IMR-90 (cell line): ENCODE measurements around the gene ATRX.

ENCODE experiments used
- BHLHE40 ChIP-seq: fragments of 150-350 bp; IDR thresholded peaks from 2 replicates; pipeline ENCODE4 v1.6.1; 2016; ENCODE audit warnings: mild to moderate bottlenecking, low read depth, low read length
- CEBPB ChIP-seq: IDR thresholded peaks from 2 replicates; pipeline ENCODE4 v1.6.1; 2012; ENCODE audit warnings: low read depth, low read length, improper control_type of control experiment
- MAFK ChIP-seq: IDR thresholded peaks from 2 replicates; pipeline ENCODE4 v1.6.1; 2012; ENCODE audit warnings: low read depth, low read length, improper control_type of control experiment
- MAZ ChIP-seq: IDR thresholded peaks from 2 replicates; pipeline ENCODE4 v1.6.1; 2012; ENCODE audit warnings: low read depth, mild to moderate bottlenecking, low read length, improper control_type of control experiment, moderate library complexity, borderline replicate concordance
- MXI1 ChIP-seq: IDR thresholded peaks from 2 replicates; pipeline ENCODE4 v1.6.1; 2012; ENCODE audit warnings: low read depth, mild to moderate bottlenecking, low read length, moderate library complexity, borderline replicate concordance
- NFE2L2 ChIP-seq: fragments of 150-350 bp; IDR thresholded peaks from 2 replicates; pipeline ENCODE4 v1.6.1; 2016; ENCODE audit warnings: low read depth, mild to moderate bottlenecking, low read length
- POLR2A ChIP-seq: IDR thresholded peaks from 2 replicates; pipeline ENCODE4 v1.6.1; 2012; ENCODE audit warnings: mild to moderate bottlenecking, low read depth, low read length
- RAD21 ChIP-seq: IDR thresholded peaks from 2 replicates; pipeline ENCODE4 v1.6.1; 2012; ENCODE audit warnings: low read length, improper control_type of control experiment
- RCOR1 ChIP-seq: IDR thresholded peaks from 2 replicates; pipeline ENCODE4 v1.6.1; 2012; ENCODE audit warnings: mild to moderate bottlenecking, low read length, improper control_type of control experiment; ENCODE audit not compliant: insufficient replicate concordance
- SMC3 ChIP-seq: fragments of 150-350 bp; IDR thresholded peaks from 2 replicates; pipeline ENCODE4 v1.6.1; 2016; ENCODE audit warnings: low read depth, mild to moderate bottlenecking, antibody characterized with exemption, low read length, moderate library complexity
- TF ChIP-seq, protein P1 (sequence below): fragments of 150-350 bp; IDR thresholded peaks from 2 replicates; pipeline ENCODE4 v1.6.1; 2017; ENCODE audit warnings: mild to moderate bottlenecking, antibody characterized with exemption, low read length, low read depth
- TF ChIP-seq, protein P2 (sequence below): conservative IDR thresholded peaks from 2 replicates; pipeline ENCODE4 v1.5.1; 2012; ENCODE audit warnings: mild to moderate bottlenecking, low read depth, low read length, improper control_type of control experiment
- TF ChIP-seq, protein P3 (sequence below): fragments of 150-350 bp; IDR thresholded peaks from 2 replicates; pipeline ENCODE4 v1.6.1; 2016; ENCODE audit warnings: low read depth, mild to moderate bottlenecking, low read length, moderate library complexity, borderline replicate concordance

DNA sequence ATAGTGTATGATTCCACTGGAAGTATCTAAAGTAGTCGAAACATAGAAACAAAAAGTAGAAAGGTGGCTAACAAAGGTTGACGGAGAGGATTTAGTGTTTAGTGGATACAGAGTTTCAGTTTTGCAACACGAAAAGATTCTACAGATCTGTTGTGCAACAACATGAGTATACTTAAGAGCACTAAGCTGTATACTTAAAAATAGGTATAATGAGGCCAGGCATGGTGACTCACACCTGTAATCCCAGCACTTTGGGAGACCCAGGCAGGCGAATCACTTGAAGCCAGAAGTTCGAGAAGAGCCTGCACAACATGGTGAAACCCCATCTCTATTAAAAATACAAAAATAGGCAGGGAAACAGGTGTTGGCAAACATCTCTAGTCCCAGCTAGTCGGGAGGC is 7.9 kb upstream of the ATRX start:
- TF ChIP-seq POLR2A (no peak), MAZ (no peak), SMC3 (no peak), BHLHE40 (no peak), CEBPB (peak; percentile 39; the same call in 1 of the 2 replicates), RCOR1 (no peak), NFE2L2 (no peak), MXI1 (no peak), MAFK (no peak), RAD21 (no peak)
- TF ChIP-seq, protein P1, sequence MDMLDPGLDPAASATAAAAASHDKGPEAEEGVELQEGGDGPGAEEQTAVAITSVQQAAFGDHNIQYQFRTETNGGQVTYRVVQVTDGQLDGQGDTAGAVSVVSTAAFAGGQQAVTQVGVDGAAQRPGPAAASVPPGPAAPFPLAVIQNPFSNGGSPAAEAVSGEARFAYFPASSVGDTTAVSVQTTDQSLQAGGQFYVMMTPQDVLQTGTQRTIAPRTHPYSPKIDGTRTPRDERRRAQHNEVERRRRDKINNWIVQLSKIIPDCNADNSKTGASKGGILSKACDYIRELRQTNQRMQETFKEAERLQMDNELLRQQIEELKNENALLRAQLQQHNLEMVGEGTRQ: no peak
- TF ChIP-seq, protein P2, sequence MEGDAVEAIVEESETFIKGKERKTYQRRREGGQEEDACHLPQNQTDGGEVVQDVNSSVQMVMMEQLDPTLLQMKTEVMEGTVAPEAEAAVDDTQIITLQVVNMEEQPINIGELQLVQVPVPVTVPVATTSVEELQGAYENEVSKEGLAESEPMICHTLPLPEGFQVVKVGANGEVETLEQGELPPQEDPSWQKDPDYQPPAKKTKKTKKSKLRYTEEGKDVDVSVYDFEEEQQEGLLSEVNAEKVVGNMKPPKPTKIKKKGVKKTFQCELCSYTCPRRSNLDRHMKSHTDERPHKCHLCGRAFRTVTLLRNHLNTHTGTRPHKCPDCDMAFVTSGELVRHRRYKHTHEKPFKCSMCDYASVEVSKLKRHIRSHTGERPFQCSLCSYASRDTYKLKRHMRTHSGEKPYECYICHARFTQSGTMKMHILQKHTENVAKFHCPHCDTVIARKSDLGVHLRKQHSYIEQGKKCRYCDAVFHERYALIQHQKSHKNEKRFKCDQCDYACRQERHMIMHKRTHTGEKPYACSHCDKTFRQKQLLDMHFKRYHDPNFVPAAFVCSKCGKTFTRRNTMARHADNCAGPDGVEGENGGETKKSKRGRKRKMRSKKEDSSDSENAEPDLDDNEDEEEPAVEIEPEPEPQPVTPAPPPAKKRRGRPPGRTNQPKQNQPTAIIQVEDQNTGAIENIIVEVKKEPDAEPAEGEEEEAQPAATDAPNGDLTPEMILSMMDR: no peak
- TF ChIP-seq, protein P3, sequence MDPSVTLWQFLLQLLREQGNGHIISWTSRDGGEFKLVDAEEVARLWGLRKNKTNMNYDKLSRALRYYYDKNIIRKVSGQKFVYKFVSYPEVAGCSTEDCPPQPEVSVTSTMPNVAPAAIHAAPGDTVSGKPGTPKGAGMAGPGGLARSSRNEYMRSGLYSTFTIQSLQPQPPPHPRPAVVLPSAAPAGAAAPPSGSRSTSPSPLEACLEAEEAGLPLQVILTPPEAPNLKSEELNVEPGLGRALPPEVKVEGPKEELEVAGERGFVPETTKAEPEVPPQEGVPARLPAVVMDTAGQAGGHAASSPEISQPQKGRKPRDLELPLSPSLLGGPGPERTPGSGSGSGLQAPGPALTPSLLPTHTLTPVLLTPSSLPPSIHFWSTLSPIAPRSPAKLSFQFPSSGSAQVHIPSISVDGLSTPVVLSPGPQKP: no peak
